Lower leg skin (tissue), 4 donors: ENCODE data around the gene C1orf159. TPM values are rescaled to one million over a fixed set of nuclear protein-coding genes. Genes with fewer than 3 reads are reported as not detected.

Source experiments
- DNase-seq, 2 donors: peaks; one replicate each; pipeline ENCODE4 v3.0.0-alpha.2; 2019; ENCODE audit warnings: low spot score in 2 of 2
- H3K4me3 ChIP-seq: fragments of 200-600 bp; sonication (generic); 2 replicates; pipeline ENCODE4 v1.5.1; 2017; ENCODE audit warnings: mild to moderate bottlenecking, low read depth; ENCODE audit not compliant: poor library complexity, severe bottlenecking
- POLR2A ChIP-seq, 2 donors: fragments of 450-650 bp; IDR thresholded peaks; one replicate each; pipeline ENCODE4 v1.6.1; 2016 to 2017; ENCODE audit warnings: antibody characterized with exemption in 2 of 2, mild to moderate bottlenecking in 1 of 2, moderate library complexity in 1 of 2
- WGBS, 2 donors: methylation state at CpG; one replicate each; pipeline ENCODE4 v1.1.5; 2018; 5-methylcytosine and 5-hydroxymethylcytosine counted together
- intact Hi-C: fragments of 100-400 bp; cut with DNase I; formaldehyde crosslinking; loops from one replicate; pipeline ENCODE4 v1.15.0; 2023; ENCODE audit warnings: low total_unique reads
- total RNA-seq, 4 donors: library from RNA; depleted of rRNA; stranded (reverse); fragments of >200 nt; gene quantifications; one replicate each; pipeline ENCODE4 v1.1.0, GENCODE V29; 2016
- TF ChIP-seq, protein P1 (sequence below), 3 donors: fragments of 450-650 bp; IDR thresholded peaks; one replicate each; pipeline ENCODE4 v1.5.1; 2016; ENCODE audit warnings: antibody characterized with exemption in 3 of 3, mild to moderate bottlenecking in 3 of 3, moderate library complexity in 2 of 3

The C1orf159 gene
- total RNA-seq, 4 donors from 2014 or later, result 16.1 to 36.0 (median 21.5) TPM

DNA sequence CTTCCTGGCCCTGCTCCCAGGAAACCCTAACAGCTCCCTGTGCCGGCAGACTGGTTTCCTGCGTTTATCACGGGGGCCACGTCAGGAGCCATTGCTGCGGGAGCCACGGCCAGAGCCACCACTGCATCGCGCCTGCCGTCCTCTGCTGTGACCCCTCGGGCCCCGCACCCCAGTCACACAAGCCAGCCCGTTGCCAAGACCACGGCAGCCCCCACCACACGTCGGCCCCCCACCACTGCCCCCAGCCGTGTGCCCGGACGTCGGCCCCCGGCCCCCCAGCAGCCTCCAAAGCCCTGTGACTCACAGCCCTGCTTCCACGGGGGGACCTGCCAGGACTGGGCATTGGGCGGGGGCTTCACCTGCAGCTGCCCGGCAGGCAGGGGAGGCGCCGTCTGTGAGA, 67.9 kb downstream of the C1orf159 start:
- intact Hi-C loops, result no loop called here
- DNase-seq, result no peak
- WGBS, 2 donors, result 89% methylated on average over 24 to 25 of the region's 25 CpGs
- no peak overlapping the region for H3K4me3 ChIP-seq
- TF ChIP-seq, protein P1, sequence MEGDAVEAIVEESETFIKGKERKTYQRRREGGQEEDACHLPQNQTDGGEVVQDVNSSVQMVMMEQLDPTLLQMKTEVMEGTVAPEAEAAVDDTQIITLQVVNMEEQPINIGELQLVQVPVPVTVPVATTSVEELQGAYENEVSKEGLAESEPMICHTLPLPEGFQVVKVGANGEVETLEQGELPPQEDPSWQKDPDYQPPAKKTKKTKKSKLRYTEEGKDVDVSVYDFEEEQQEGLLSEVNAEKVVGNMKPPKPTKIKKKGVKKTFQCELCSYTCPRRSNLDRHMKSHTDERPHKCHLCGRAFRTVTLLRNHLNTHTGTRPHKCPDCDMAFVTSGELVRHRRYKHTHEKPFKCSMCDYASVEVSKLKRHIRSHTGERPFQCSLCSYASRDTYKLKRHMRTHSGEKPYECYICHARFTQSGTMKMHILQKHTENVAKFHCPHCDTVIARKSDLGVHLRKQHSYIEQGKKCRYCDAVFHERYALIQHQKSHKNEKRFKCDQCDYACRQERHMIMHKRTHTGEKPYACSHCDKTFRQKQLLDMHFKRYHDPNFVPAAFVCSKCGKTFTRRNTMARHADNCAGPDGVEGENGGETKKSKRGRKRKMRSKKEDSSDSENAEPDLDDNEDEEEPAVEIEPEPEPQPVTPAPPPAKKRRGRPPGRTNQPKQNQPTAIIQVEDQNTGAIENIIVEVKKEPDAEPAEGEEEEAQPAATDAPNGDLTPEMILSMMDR (IDR thresholded peaks at IDR 0.05), result no peak
- no peak for TF ChIP-seq POLR2A (IDR thresholded peaks at IDR 0.05)

DNA sequence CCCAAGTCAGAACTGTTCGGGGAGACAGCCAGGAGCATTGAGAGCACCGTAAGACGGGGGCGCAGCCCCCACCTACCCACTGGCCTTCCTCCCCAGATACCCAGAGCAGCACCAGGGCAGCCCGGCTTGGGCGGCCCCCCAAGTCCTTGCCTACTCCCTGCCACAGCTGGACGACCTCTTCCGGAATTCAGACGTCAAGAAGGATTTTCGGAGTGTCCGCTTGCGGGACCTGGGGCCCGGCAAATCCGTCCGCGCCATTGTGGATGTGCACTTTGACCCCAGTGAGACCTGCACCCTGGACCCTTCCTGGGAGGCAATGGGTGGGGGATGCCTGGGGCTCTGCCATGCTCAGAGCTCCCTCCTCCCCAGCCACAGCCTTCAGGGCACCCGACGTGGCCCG, 68.5 kb downstream of the C1orf159 start:
- intact Hi-C loops, result no loop called here
- TF ChIP-seq, protein P1 (IDR thresholded peaks at IDR 0.05), result no peak
- no peak for TF ChIP-seq POLR2A (IDR thresholded peaks at IDR 0.05)
- DNase-seq, result no peak
- whole genome bisulfite sequencing, 2 donors, result 96% methylated on average over 18 to 19 of the region's 19 CpGs
- H3K4me3 ChIP-seq, result no peak overlapping the region

DNA sequence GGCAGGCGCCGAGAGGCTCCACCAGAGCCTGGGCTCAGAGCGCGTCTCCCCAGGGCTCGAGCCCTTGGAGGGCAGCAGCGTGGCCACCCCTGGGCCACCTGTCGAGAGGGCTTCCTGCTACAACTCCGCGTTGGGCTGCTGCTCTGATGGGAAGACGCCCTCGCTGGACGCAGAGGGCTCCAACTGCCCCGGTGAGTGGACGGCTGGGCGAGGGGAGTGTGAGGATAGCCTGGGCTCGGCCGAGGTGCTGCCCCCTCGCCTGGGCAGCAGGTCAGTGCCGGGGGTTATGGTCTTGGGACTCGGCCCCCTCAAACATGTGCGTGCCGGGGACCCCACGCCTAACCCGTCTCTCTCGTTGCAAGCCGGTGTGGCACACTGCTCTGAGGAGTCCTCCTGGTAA, 69.1 kb downstream of the C1orf159 start:
- DNase-seq, result no peak
- no peak overlapping the region for H3K4me3 ChIP-seq
- TF ChIP-seq POLR2A (IDR thresholded peaks at IDR 0.05), result no peak
- TF ChIP-seq, protein P1 (IDR thresholded peaks at IDR 0.05), result no peak
- WGBS, 2 donors, result 98 to 99% methylated on average over 13 to 20 of the region's 26 CpGs
- intact Hi-C loops, result no loop called here

DNA sequence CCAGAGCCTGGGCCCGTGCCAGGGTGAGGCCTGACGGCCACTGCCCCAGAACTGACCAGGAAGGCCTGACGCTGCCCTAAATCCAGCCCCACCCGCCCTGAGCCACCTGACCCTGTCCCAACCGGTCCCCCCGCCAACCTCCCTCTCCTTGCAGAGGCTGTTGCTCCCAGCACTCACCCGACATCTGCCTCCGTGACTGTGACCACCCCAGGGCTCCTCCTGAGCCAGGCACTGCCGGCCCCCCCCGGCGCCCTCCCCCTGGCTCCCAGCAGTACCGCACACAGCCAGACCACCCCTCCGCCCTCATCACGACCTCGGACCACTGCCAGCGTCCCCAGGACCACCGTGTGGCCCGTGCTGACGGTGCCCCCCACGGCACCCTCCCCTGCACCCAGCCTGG, 69.6 kb downstream of the C1orf159 start:
- H3K4me3 ChIP-seq, result no peak overlapping the region
- no peak for TF ChIP-seq POLR2A (IDR thresholded peaks at IDR 0.05)
- TF ChIP-seq, protein P1 (IDR thresholded peaks at IDR 0.05), result no peak
- no peak for DNase-seq
- WGBS, 2 donors, result 91 to 95% methylated on average over 20 of the region's 20 CpGs
- intact Hi-C loops, result no loop called here

DNA sequence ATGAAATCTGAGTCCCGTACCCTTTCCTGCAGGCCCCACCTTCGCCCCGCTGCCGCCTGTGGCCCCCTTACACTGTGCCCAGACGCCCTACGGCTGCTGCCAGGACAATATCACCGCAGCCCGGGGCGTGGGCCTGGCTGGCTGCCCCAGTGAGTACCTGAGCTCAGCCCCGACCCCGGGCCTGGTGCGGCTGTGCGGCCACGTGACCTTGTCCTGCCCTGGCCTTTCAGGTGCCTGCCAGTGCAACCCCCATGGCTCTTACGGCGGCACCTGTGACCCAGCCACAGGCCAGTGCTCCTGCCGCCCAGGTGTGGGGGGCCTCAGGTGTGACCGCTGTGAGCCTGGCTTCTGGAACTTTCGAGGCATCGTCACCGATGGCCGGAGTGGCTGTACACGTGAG, 70.8 kb downstream of the C1orf159 start:
- TF ChIP-seq, protein P1 (IDR thresholded peaks at IDR 0.05), result no peak
- TF ChIP-seq POLR2A (IDR thresholded peaks at IDR 0.05), result no peak
- H3K4me3 ChIP-seq, result no peak overlapping the region
- no peak for DNase-seq
- 91 to 94% methylated on average over 23 of the region's 23 CpGs for WGBS, 2 donors
- intact Hi-C loops, result no loop called here

DNA sequence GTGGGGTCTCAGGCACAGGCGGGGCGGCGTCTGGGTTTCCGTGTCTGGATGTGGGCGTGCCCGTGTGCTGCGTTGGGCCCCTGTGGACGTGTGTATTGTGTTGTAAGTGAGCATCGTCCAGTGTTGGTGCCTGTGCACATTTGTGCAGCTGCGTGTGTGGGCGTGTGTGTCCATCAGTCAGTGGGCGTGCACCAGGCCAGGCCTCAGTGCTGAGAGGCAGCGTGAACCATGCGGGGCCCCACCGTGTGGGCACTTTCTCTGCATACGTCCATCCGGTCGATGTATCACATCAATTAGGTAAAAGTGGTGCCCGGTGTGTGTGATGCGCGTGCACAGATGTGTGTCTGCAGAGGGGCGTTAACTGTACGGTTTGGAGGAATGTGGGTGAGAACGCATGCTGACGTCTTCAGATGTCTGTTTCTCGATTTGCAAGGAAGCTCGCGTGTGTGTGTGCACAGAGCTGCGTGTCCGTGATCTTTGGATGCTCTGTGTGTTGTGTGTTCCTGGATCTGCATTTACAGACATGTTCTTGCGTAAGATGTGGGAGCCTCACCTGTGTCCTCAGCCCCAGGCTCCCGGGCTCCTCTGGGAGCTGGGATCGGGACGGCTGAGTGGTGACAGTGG, 71.3 kb downstream of the C1orf159 start:
- no peak overlapping the region for H3K4me3 ChIP-seq
- TF ChIP-seq, protein P1 (IDR thresholded peaks at IDR 0.05), result no peak
- no peak for TF ChIP-seq POLR2A (IDR thresholded peaks at IDR 0.05)
- 90 to 93% methylated on average over 34 of the region's 34 CpGs for WGBS, 2 donors
- DNase-seq, result no peak
- intact Hi-C loops, result no loop called here
